Measurements from ENCODE around the gene CCL8. TPM values are rescaled to one million over a fixed set of nuclear protein-coding genes. Genes with fewer than 3 reads are reported as not detected.

CCL8 gene
- total RNA-seq, 2 donors from 2014 or later, result not detected

- Mint-ChIP-seq H3K27me3 (peaks cover 11% of the 10 kb centered on the region), H3K36me3 (ENCODE audit: low read depth) (no peaks in the 10 kb centered on the region), H3K9me3 (no peaks in the 10 kb centered on the region), H3K4me1 (no peaks in the 10 kb centered on the region), H3K4me3 (no peak overlapping the region), H3K27ac (no peak overlapping the region)
- ATAC-seq (replicated peaks), result no peak
Measured at GRCh38 chr17:34367486-34368195, 48.4 kb downstream of the CCL8 start.

- Mint-ChIP-seq H3K27me3 (peaks cover 12% of the 10 kb centered on the region), H3K4me3 (no peak overlapping the region), H3K9me3 (no peaks in the 10 kb centered on the region), H3K4me1 (no peaks in the 10 kb centered on the region), H3K27ac (no peak overlapping the region), H3K36me3 (ENCODE audit: low read depth) (no peaks in the 10 kb centered on the region)
- no peak for ATAC-seq (replicated peaks)
Measured at GRCh38 chr17:34368196-34368945, 49.1 kb downstream of the CCL8 start.

GRCh38 chr17:34368946-34369500 is 49.8 kb downstream of the CCL8 start:
- ATAC-seq (replicated peaks), result no peak
- no peaks in the 10 kb centered on the region for H3K36me3 Mint-ChIP-seq (ENCODE audit: low read depth)
- no peaks in the 10 kb centered on the region for H3K9me3 Mint-ChIP-seq
- H3K27ac Mint-ChIP-seq, result no peak overlapping the region
- no peak overlapping the region for H3K4me3 Mint-ChIP-seq
- H3K27me3 Mint-ChIP-seq, result peaks cover 10% of the 10 kb centered on the region
- no peaks in the 10 kb centered on the region for H3K4me1 Mint-ChIP-seq

- Mint-ChIP-seq H3K36me3 (ENCODE audit: low read depth) (no peaks in the 10 kb centered on the region), H3K4me1 (no peaks in the 10 kb centered on the region), H3K27ac (no peak overlapping the region), H3K27me3 (peaks cover 7% of the 10 kb centered on the region), H3K4me3 (no peak overlapping the region), H3K9me3 (no peaks in the 10 kb centered on the region)
- ATAC-seq (replicated peaks), result no peak
Measured at GRCh38 chr17:34369571-34369970, 50.3 kb downstream of the CCL8 start.

- no peak overlapping the region for H3K27ac Mint-ChIP-seq
- H3K9me3 Mint-ChIP-seq, result no peaks in the 10 kb centered on the region
- peaks cover 9% of the 10 kb centered on the region for H3K27me3 Mint-ChIP-seq
- no peak overlapping the region for H3K4me3 Mint-ChIP-seq
- no peak for ATAC-seq (replicated peaks)
- H3K4me1 Mint-ChIP-seq, result no peaks in the 10 kb centered on the region
- no peaks in the 10 kb centered on the region for H3K36me3 Mint-ChIP-seq (ENCODE audit: low read depth)
Measured at GRCh38 chr17:34370376-34370996, 51.3 kb downstream of the CCL8 start.

- Mint-ChIP-seq H3K27ac (no peak overlapping the region), H3K4me3 (no peak overlapping the region), H3K9me3 (no peaks in the 10 kb centered on the region), H3K27me3 (peaks cover 9% of the 10 kb centered on the region), H3K36me3 (ENCODE audit: low read depth) (no peaks in the 10 kb centered on the region), H3K4me1 (no peaks in the 10 kb centered on the region)
- ATAC-seq (replicated peaks), result peak; percentile 59
Measured at GRCh38 chr17:34370997-34371395, 51.8 kb downstream of the CCL8 start.

Other genes starting within 250 kb of the CCL8 start
- gene CCL2, start 64.2 kb upstream of the CCL8 start, total RNA-seq, result not detected
- gene CCL7, start 49.2 kb upstream of the CCL8 start, total RNA-seq, result not detected
- not detected for gene CCL11, start 33.7 kb upstream of the CCL8 start, total RNA-seq
- gene CCL13, start 37.0 kb downstream of the CCL8 start, total RNA-seq, result not detected
- under 1 TPM in 1 of 2 donors, not detected in 1; 0.45 TPM for gene CCL1, start 43.8 kb downstream of the CCL8 start, total RNA-seq

All from activated T-helper 17 cell treated with anti-CD3 and anti-CD28 coated beads, Interleukin-2, amount 50 U/mL, for 72 hours (primary cell).